ENCODE results near the gene ABCC5.

The ABCC5 gene

GRCh38 chr3:183895296-183895695, 122.4 kb downstream of the ABCC5 start:
- DNase-seq = peak; percentile 59 to 70
- TF ChIP-seq GATA1 (IDR thresholded peaks at IDR 0.05; ENCODE audit: low read depth, low read length) = no peak
- TF ChIP-seq POLR2A (IDR thresholded peaks at IDR 0.05; ENCODE audit: low read length) = no peak

- DNase-seq = no peak
- no peak for TF ChIP-seq GATA1 (IDR thresholded peaks at IDR 0.05; ENCODE audit: low read depth, low read length)
- no peak for TF ChIP-seq POLR2A (IDR thresholded peaks at IDR 0.05; ENCODE audit: low read length)
Measured at GRCh38 chr3:183892610-183893214, 125.0 kb downstream of the ABCC5 start.

- TF ChIP-seq POLR2A (IDR thresholded peaks at IDR 0.05; ENCODE audit: low read length) = no peak
- no peak for TF ChIP-seq GATA1 (IDR thresholded peaks at IDR 0.05; ENCODE audit: low read depth, low read length)
- DNase-seq = no peak
Measured at GRCh38 chr3:183885766-183886165, 131.9 kb downstream of the ABCC5 start.

GRCh38 chr3:183884427-183885296, 133.0 kb downstream of the ABCC5 start, which contains the start of gene PARL:
Gene PARL, minus strand, starts transcription at chr3:183884880. Its CDS starts 34 bp downstream, at chr3:183884846.
- TF ChIP-seq POLR2A (IDR thresholded peaks at IDR 0.05; ENCODE audit: low read length) (peak; percentile 84), GATA1 (IDR thresholded peaks at IDR 0.05; ENCODE audit: low read depth, low read length) (no peak)
- peak; percentile 93 to 96 for DNase-seq

- no peak for TF ChIP-seq POLR2A (IDR thresholded peaks at IDR 0.05; ENCODE audit: low read length)
- TF ChIP-seq GATA1 (IDR thresholded peaks at IDR 0.05; ENCODE audit: low read depth, low read length) = no peak
- peak; percentile 41 to 54 for DNase-seq
Measured at GRCh38 chr3:183884097-183884426, 133.6 kb downstream of the ABCC5 start.

GRCh38 chr3:183883291-183884096, 134.2 kb downstream of the ABCC5 start:
- TF ChIP-seq GATA1 (IDR thresholded peaks at IDR 0.05; ENCODE audit: low read depth, low read length) = no peak
- no peak for TF ChIP-seq POLR2A (IDR thresholded peaks at IDR 0.05; ENCODE audit: low read length)
- DNase-seq = peak; percentile 34 to 41

GRCh38 chr3:183880121-183880520, 137.6 kb downstream of the ABCC5 start:
- no peak for DNase-seq
- TF ChIP-seq POLR2A (IDR thresholded peaks at IDR 0.05; ENCODE audit: low read length) = no peak
- TF ChIP-seq GATA1 (IDR thresholded peaks at IDR 0.05; ENCODE audit: low read depth, low read length) = no peak

GRCh38 chr3:183879243-183879642, 138.4 kb downstream of the ABCC5 start:
- TF ChIP-seq POLR2A (IDR thresholded peaks at IDR 0.05; ENCODE audit: low read length) = no peak
- TF ChIP-seq GATA1 (IDR thresholded peaks at IDR 0.05; ENCODE audit: low read depth, low read length) = no peak

GRCh38 chr3:183878071-183878470, 139.6 kb downstream of the ABCC5 start:
- TF ChIP-seq POLR2A (IDR thresholded peaks at IDR 0.05; ENCODE audit: low read length) = no peak
- TF ChIP-seq GATA1 (IDR thresholded peaks at IDR 0.05; ENCODE audit: low read depth, low read length) = no peak
- DNase-seq = peak; percentile 12 to 29

More at GRCh38 chr3:183879243-183879642, 138.4 kb downstream of the ABCC5 start:
- no peak for DNase-seq

GRCh38 chr3:183877227-183877626, 140.5 kb downstream of the ABCC5 start:
- peak in 1 of 2 experiments; percentile 23 for DNase-seq

- TF ChIP-seq GATA1 (IDR thresholded peaks at IDR 0.05; ENCODE audit: low read depth, low read length) (no peak), POLR2A (IDR thresholded peaks at IDR 0.05; ENCODE audit: low read length) (no peak)
- no peak for DNase-seq
Measured at GRCh38 chr3:183875411-183875810, 142.3 kb downstream of the ABCC5 start.

GRCh38 chr3:183873914-183874313, 143.8 kb downstream of the ABCC5 start:
- no peak for DNase-seq
- TF ChIP-seq POLR2A (IDR thresholded peaks at IDR 0.05; ENCODE audit: low read length) (no peak), GATA1 (IDR thresholded peaks at IDR 0.05; ENCODE audit: low read depth, low read length) (no peak)

GRCh38 chr3:183871541-183871940, 146.1 kb downstream of the ABCC5 start:
- TF ChIP-seq GATA1 (IDR thresholded peaks at IDR 0.05; ENCODE audit: low read depth, low read length) (no peak), POLR2A (IDR thresholded peaks at IDR 0.05; ENCODE audit: low read length) (no peak)
- no peak for DNase-seq

GRCh38 chr3:183870563-183870962, 147.1 kb downstream of the ABCC5 start:
- TF ChIP-seq GATA1 (IDR thresholded peaks at IDR 0.05; ENCODE audit: low read depth, low read length) = no peak
- no peak for TF ChIP-seq POLR2A (IDR thresholded peaks at IDR 0.05; ENCODE audit: low read length)
- no peak for DNase-seq
